WERI-Rb-1 (cell line): Measurements from ENCODE around the gene PRPH.
A peak's percentile ranks its signal among the peaks of the same experiment; 100 is the strongest.

Experiments
- DNase-seq: peaks from one replicate; pipeline ENCODE4 v3.0.0-alpha.2; 2020
- H3K27ac ChIP-seq: fragments of 250-450 bp; sonication (Bioruptor Pico); 2 replicates; pipeline ENCODE4 v1.5.1; 2020; ENCODE audit warnings: mild to moderate bottlenecking, moderate library complexity
- H3K27me3 ChIP-seq: fragments of 250-450 bp; sonication (Bioruptor Pico); 2 replicates; pipeline ENCODE4 v1.5.1; 2021; ENCODE audit warnings: mild to moderate bottlenecking, low read depth, moderate library complexity; ENCODE audit not compliant: insufficient read depth, severe bottlenecking
- H3K36me3 ChIP-seq: fragments of 250-450 bp; sonication (Bioruptor Pico); 2 replicates; pipeline ENCODE4 v1.5.1; 2020; ENCODE audit warnings: mild to moderate bottlenecking, moderate library complexity
- H3K4me3 ChIP-seq: 2 replicates; pipeline ENCODE4 v1.5.1; 2011; ENCODE audit warnings: low read depth, mild to moderate bottlenecking, control low read depth, low read length
- H3K9me3 ChIP-seq: fragments of 250-450 bp; sonication (Bioruptor Pico); 2 replicates; pipeline ENCODE4 v1.5.1; 2021; ENCODE audit warnings: mild to moderate bottlenecking, moderate library complexity; ENCODE audit not compliant: severe bottlenecking
- TF ChIP-seq, protein P1 (sequence below): IDR thresholded peaks from 2 replicates; pipeline ENCODE4 v1.5.1; 2011; ENCODE audit warnings: low read depth, mild to moderate bottlenecking, control low read depth, inconsistent platforms, low read length

Gene PRPH

DNA sequence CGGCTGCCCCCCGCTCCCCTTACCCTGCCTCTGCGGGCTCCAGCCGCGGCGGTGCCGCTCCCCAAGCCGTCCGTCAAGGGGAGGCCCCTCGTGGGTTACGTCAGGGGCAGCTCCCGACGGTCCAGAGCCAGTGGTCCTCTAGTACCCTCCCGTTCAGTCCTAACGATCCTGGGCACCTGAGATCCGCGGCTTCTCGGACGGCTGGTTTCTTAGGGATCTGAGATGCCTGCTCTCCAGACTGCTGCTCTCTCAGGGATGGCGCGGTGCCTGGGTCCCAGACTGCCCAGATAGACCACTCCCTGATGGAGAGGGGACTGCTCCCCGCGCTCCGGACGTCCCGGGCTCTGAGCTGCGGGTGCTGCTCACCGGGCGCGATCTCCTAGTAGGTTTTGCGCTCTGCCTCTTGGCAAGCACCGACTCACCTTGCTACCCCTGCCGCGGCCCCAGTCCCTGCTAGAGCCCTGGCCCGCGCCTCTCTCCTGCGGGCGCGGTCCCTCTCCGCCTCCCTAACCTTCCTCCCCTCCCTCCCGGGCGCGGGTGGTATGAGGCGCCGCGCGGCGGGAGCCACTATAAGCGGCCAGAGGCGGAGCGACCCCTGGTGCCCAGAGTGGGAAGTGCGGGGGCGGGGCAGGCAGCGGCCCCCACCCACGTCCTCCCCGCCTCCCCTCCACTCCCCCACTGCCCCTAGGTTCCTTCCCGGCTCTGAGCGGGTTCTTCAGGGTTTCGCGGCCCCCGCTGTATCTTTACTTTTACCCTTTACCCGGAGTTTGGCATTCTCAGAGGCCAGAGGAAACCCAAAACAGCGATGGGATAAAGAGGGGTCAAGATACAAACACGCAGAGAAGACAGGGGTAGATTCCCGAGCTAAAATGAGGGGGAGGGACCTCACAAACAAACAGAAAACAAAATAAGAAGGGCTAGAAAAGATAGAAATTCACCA is 42.0 kb downstream of the PRPH start, which contains the start of gene C1QL4:
Gene C1QL4 (minus strand): TSS at position 544 of the 940 bp plus-strand sequence. CDS start 711 bp downstream, outside the sequence.
- TF ChIP-seq, protein P1, sequence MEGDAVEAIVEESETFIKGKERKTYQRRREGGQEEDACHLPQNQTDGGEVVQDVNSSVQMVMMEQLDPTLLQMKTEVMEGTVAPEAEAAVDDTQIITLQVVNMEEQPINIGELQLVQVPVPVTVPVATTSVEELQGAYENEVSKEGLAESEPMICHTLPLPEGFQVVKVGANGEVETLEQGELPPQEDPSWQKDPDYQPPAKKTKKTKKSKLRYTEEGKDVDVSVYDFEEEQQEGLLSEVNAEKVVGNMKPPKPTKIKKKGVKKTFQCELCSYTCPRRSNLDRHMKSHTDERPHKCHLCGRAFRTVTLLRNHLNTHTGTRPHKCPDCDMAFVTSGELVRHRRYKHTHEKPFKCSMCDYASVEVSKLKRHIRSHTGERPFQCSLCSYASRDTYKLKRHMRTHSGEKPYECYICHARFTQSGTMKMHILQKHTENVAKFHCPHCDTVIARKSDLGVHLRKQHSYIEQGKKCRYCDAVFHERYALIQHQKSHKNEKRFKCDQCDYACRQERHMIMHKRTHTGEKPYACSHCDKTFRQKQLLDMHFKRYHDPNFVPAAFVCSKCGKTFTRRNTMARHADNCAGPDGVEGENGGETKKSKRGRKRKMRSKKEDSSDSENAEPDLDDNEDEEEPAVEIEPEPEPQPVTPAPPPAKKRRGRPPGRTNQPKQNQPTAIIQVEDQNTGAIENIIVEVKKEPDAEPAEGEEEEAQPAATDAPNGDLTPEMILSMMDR, result peak; percentile 91
- Histone ChIP-seq H3K9me3 (no peaks in the 10 kb centered on the region), H3K4me3 (peak within 1 kb of the TSS; percentile 62), H3K36me3 (no peaks in the 10 kb centered on the region; the same call in 1 of the 2 replicates), H3K27me3 (peaks cover 13% of the 10 kb centered on the region), H3K27ac (no peak within 1 kb of the TSS)
- DNase-seq, result peak; percentile 88

DNA sequence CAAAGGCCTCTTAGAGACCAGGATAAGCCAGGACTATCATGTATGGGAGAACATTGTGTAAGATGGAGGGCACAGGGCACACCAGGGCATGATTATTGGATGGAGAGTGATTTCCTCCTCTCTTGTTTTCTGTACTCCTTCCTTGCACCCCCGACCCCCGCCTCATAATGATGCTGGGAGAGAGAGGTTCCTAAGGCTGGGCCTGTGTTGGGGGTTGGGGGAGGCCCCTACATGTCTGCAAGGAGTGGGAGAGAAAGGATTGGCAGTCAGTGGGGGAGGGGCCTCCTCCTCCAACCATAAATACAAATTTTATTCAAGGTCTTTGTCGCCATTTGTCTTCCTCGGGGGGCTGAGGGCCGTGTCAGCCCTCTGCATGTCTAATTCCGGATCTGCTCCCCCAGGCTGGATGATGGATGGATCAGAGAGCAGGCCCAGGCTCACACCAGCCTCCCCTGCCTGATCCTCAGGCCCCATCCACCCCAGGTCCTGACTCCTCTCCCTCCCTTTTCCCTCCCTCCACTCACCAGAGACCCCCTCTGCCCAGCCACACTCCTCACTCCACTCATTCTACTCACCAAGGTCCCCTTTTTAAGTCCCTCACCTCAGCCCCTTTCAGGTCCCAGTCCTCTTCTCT is 44.0 kb downstream of the PRPH start:
- TF ChIP-seq, protein P1, result no peak
- no peaks in the 10 kb centered on the region for H3K36me3 ChIP-seq
- no peak overlapping the region for H3K27ac ChIP-seq
- H3K27me3 ChIP-seq, result peaks cover 30% of the 10 kb centered on the region
- DNase-seq, result no peak
- no peaks in the 10 kb centered on the region for H3K9me3 ChIP-seq
- H3K4me3 ChIP-seq, result no peak overlapping the region

DNA sequence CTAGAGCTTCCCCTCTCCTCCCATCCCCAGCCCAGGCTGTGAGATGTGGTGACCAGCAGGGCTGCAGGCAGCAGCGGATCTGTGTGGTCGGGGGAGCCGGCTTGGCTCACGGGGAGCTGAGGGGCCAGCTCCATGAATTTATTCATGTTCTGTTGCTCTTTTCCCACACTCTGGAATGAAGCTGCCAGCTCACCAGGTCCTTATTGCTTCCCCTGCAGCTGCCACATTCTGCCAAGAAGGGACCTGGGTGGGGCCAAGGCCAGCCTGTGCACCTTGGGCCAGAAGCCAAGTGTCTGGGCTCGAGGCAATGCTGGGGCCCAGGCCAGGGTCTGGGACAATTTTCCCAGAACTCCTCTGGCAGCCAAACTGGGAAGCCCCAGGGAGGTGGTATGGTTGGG is 44.5 kb downstream of the PRPH start:
- Histone ChIP-seq H3K27ac (no peak overlapping the region), H3K27me3 (peaks cover 35% of the 10 kb centered on the region), H3K36me3 (no peaks in the 10 kb centered on the region), H3K4me3 (no peak overlapping the region), H3K9me3 (no peaks in the 10 kb centered on the region)
- TF ChIP-seq, protein P1, result no peak
- DNase-seq, result no peak

GRCh38 chr12:49340095-49340870 is 45.3 kb downstream of the PRPH start:
- no peak for DNase-seq
- H3K27ac ChIP-seq, result no peak overlapping the region
- H3K27me3 ChIP-seq, result peaks cover 43% of the 10 kb centered on the region
- no peaks in the 10 kb centered on the region for H3K36me3 ChIP-seq
- TF ChIP-seq, protein P1, result no peak
- no peak overlapping the region for H3K4me3 ChIP-seq
- H3K9me3 ChIP-seq, result no peaks in the 10 kb centered on the region

DNA sequence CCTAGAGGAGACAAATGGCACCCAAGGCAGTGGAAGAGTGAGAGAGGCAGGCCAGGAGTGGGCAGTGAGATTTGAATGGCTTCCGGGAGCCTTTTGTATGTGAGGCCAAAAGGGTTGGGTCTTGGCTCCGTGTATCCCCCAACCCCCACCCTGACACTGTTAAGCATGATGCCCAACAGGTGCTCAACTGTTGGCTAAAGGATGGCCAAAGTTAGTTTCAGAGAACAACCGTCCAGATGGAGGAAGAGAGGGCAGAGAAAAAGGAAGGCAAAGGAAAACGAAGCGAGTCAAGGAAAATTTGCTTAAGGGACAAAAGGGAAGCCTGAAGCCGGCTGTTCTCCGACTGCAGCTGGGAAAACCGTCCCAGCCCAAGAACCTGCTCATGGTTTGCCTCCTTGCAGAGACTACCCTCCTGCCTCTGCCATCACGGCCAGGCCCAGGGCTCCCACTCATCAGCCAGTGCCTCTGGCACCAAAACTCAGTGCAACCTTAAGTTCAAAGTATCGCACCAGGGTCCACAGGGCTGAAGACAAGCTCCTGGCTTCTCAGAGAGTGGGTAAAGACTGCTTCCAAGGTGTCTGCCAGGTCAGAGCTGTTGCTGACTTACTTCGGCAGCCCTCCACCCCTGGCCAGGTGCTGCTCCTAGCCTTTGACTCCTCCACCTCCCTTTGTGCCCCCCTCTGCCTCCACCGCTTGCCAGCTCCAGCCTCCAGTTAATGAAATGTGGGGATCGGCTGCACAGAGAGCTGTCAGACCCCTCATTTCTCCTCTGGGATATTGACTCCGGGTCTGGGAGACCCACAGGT is 46.2 kb downstream of the PRPH start:
- TF ChIP-seq, protein P1, result no peak
- no peak for DNase-seq
- Histone ChIP-seq H3K36me3 (no peaks in the 10 kb centered on the region), H3K9me3 (no peaks in the 10 kb centered on the region), H3K27ac (no peak overlapping the region), H3K27me3 (peaks cover 52% of the 10 kb centered on the region), H3K4me3 (no peak overlapping the region)
